ENCODE measurements around the gene PARK7. TPM values are rescaled to one million over a fixed set of nuclear protein-coding genes. Genes with fewer than 3 reads are reported as not detected.

The PARK7 gene
- polyA plus RNA-seq, 1 experiment: 479 TPM

- DNase-seq (ENCODE audit: low read depth, low spot score): no peak
- Histone ChIP-seq H3K27me3 (ENCODE audit: control insufficient read depth, insufficient read depth, low read length) (no peaks in the 10 kb centered on the region), H3K27ac (ENCODE audit: low read depth, low read length) (peak overlapping the region; percentile 0), H3K9me3 (ENCODE audit: control insufficient read depth, insufficient read depth, low read length) (no peaks in the 10 kb centered on the region), H3K4me3 (ENCODE audit: low read depth, low read length) (no peak overlapping the region)
- ChIA-PET CTCF (interaction anchor here (1.0 to 2.7 kb wide), 4 partner anchors 30 to 302 kb away, joined by 4 to 21 read pairs (median 8); no protein-coding TSS in a partner anchor), POLR2A (interaction anchor here (0.5 to 0.9 kb wide), 4 partner anchors 155 to 356 kb away, joined by 3 to 8 read pairs (median 5); no protein-coding TSS in a partner anchor)
- TF ChIP-seq CTCF (IDR thresholded peaks at IDR 0.05; ENCODE audit: low read depth, low read length): no peak
Observed at GRCh38 chr1:8011923-8012858, 50.7 kb downstream of the PARK7 start.

- Histone ChIP-seq H3K9me3 (ENCODE audit: control insufficient read depth, insufficient read depth, low read length) (no peaks in the 10 kb centered on the region), H3K27me3 (ENCODE audit: control insufficient read depth, insufficient read depth, low read length) (no peaks in the 10 kb centered on the region), H3K27ac (ENCODE audit: low read depth, low read length) (no peak overlapping the region), H3K4me3 (ENCODE audit: low read depth, low read length) (no peak overlapping the region)
- no peak for DNase-seq (ENCODE audit: low read depth, low spot score)
- CTCF ChIA-PET: interaction anchor here (2.7 to 6.9 kb wide), 3 partner anchors 37 to 337 kb away, joined by 21 to 68 read pairs (median 28); no protein-coding TSS in a partner anchor
- TF ChIP-seq CTCF (IDR thresholded peaks at IDR 0.05; ENCODE audit: low read depth, low read length): no peak
- POLR2A ChIA-PET: no interaction called here
Observed at GRCh38 chr1:8012955-8013354, 51.4 kb downstream of the PARK7 start.

DNA sequence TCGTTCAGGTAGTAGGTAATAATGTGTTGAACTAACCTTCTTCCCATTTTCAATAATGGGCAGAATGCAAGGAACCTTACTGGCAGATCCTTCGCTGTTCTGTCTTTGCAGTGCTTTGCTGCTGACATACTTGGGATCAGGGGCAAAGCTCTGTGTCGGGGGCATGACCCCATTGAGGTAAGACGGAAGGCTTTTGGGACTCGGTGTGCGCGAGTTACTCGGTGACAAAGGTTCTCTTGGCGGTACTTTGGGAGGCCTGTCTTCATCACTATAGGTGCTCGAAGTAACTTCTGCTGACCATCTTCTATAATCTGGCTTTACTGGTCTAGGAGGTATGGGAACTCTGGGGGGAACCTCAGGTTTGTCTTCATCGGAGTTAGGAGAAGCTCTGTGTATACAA, 51.9 kb downstream of the PARK7 start:
- H3K4me3 ChIP-seq (ENCODE audit: low read depth, low read length): no peak overlapping the region
- ChIA-PET CTCF (interaction anchor here (2.7 to 6.9 kb wide), 5 partner anchors 30 to 336 kb away, joined by 21 to 83 read pairs (median 31); no protein-coding TSS in a partner anchor), POLR2A (no interaction called here)
- no peaks in the 10 kb centered on the region for H3K27me3 ChIP-seq (ENCODE audit: control insufficient read depth, insufficient read depth, low read length)
- no peaks in the 10 kb centered on the region for H3K9me3 ChIP-seq (ENCODE audit: control insufficient read depth, insufficient read depth, low read length)
- DNase-seq (ENCODE audit: low read depth, low spot score): no peak
- H3K27ac ChIP-seq (ENCODE audit: low read depth, low read length): no peak overlapping the region
- TF ChIP-seq CTCF (IDR thresholded peaks at IDR 0.05; ENCODE audit: low read depth, low read length): no peak

DNA sequence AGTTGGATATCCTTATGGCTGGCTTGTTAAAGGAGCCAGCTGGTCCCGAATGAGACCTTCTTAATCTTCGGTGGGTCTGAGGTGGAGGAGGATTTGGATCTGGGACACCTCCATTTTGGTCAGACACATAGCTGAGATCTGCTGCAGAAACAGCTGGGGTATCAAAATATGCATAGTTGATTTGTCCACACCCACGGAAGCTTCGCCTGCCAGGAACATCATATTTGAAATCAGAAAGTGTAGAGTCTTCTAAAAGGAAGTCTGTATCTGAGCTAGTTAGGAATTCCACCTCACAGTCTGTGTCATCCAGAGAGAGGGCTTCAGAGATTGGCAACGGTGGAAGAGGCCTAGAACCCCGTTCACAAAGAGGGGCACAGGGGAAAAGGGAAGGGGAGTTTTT, 52.3 kb downstream of the PARK7 start:
- ChIA-PET POLR2A (interaction anchor here (0.6 kb wide), 2 partner anchors 19 to 852 kb away, joined by 3 read pairs; no protein-coding TSS in a partner anchor), CTCF (interaction anchor here (0.6 to 6.9 kb wide), 15 partner anchors 12 to 641 kb away, joined by 3 to 83 read pairs (median 9); partner anchors contain the start of gene SLC45A1)
- H3K4me3 ChIP-seq (ENCODE audit: low read depth, low read length): no peak overlapping the region
- no peaks in the 10 kb centered on the region for H3K9me3 ChIP-seq (ENCODE audit: control insufficient read depth, insufficient read depth, low read length)
- no peak overlapping the region for H3K27ac ChIP-seq (ENCODE audit: low read depth, low read length)
- no peaks in the 10 kb centered on the region for H3K27me3 ChIP-seq (ENCODE audit: control insufficient read depth, insufficient read depth, low read length)
- DNase-seq (ENCODE audit: low read depth, low spot score): no peak
- no peak for TF ChIP-seq CTCF (IDR thresholded peaks at IDR 0.05; ENCODE audit: low read depth, low read length)

Data from AG04450 (cell line).